ENCODE measurements around the gene GRHL3.

GRHL3 gene

GRCh38 chr1:24318615-24319311 is 394 bp upstream of the GRHL3 start:
- DNase-seq = no peak

- DNase-seq = no peak
These were observed 805 bp downstream of the GRHL3 start for GRCh38 chr1:24319962-24320361.

GRCh38 chr1:24321126-24321525 is 2.0 kb downstream of the GRHL3 start:
- no peak for DNase-seq

GRCh38 chr1:24321697-24322469 is 2.7 kb downstream of the GRHL3 start:
- DNase-seq = no peak

- no peak for DNase-seq
These were observed 3.5 kb downstream of the GRHL3 start for GRCh38 chr1:24322470-24323177.

GRCh38 chr1:24323281-24323680 is 4.1 kb downstream of the GRHL3 start:
- DNase-seq = no peak

- no peak for DNase-seq
These were observed 5.7 kb downstream of the GRHL3 start for GRCh38 chr1:24324903-24325302.

GRCh38 chr1:24325587-24326449 is 6.7 kb downstream of the GRHL3 start:
- DNase-seq = no peak

- no peak for DNase-seq
These were observed 8.3 kb downstream of the GRHL3 start for GRCh38 chr1:24327486-24327885.

- DNase-seq = no peak
These were observed 8.7 kb downstream of the GRHL3 start for GRCh38 chr1:24327891-24328290.

GRCh38 chr1:24329331-24329730 is 10.2 kb downstream of the GRHL3 start:
- no peak for DNase-seq

GRCh38 chr1:24329797-24330543 is 10.8 kb downstream of the GRHL3 start:
- DNase-seq = no peak

GRCh38 chr1:24331961-24332673 is 13.0 kb downstream of the GRHL3 start:
- no peak for DNase-seq

GRCh38 chr1:24336075-24336474 is 16.9 kb downstream of the GRHL3 start:
- DNase-seq = no peak

- no peak for DNase-seq
These were observed 18.3 kb downstream of the GRHL3 start for GRCh38 chr1:24337455-24337854.

- no peak for DNase-seq
These were observed 19.3 kb downstream of the GRHL3 start for GRCh38 chr1:24338447-24338846.

GRCh38 chr1:24339996-24340395 is 20.8 kb downstream of the GRHL3 start:
- DNase-seq = no peak

- DNase-seq = no peak
These were observed 21.6 kb downstream of the GRHL3 start for GRCh38 chr1:24340770-24341169.

GRCh38 chr1:24341260-24341659 is 22.1 kb downstream of the GRHL3 start:
- DNase-seq = peak; percentile 82 to 86

GRCh38 chr1:24343412-24344089 is 24.4 kb downstream of the GRHL3 start:
- no peak for DNase-seq

Data from NCI-H524 (cell line).